HG02610 (cell line): ENCODE data around the gene OR56A1.
"Not testable (repeated sequence)": the region's sequence is repeated elsewhere in the genome, so short reads cannot be mapped to it uniquely, and the experiment has no call there.

Experiments
- ATAC-seq: cut with Tn5 transposase; IDR thresholded peaks from one replicate; pipeline ENCODE4 v1.9.1; 2021; ENCODE audit warnings: mild to moderate bottlenecking, moderate library complexity; ENCODE audit not compliant: unreplicated experiment

OR56A1 gene

GRCh38 chr11:6030708-6031405, at the start of gene OR56A1:
OR56A1 (minus strand) TSS chr11:6030758; CDS start chr11:6027692, 3,066 bp downstream.
- no peak for ATAC-seq

DNA sequence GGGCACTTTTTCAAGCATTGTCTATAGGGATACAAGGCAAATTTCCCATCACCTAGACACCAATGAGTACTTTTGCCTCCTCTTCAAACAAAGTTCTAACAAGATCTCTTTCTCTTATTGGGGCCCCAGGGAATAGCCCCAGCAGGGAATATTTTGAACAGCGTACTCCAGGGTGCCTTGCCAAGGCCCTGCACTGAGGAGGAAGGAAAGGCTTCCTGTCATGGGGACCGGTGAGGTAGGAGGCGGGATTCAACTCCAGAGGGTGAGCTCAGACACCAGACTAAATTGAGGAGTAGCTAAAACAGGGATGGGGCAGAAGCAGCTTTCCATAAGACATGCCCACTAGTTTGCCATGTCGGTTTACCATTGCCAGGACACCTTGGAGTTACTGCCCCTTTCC, 48.9 kb upstream of the OR56A1 start:
- no peak for ATAC-seq

GRCh38 chr11:6077723-6078122, 47.2 kb upstream of the OR56A1 start:
- ATAC-seq: no peak

GRCh38 chr11:6076443-6076842, 45.9 kb upstream of the OR56A1 start:
- ATAC-seq: not testable (repeated sequence)

- no peak for ATAC-seq
These were observed 36.9 kb upstream of the OR56A1 start for GRCh38 chr11:6067502-6067901.

GRCh38 chr11:6062691-6063358, 32.3 kb upstream of the OR56A1 start:
- peak; percentile 73 for ATAC-seq

- ATAC-seq: no peak
These were observed 30.9 kb upstream of the OR56A1 start for GRCh38 chr11:6061475-6061874.

GRCh38 chr11:6057452-6057851, 26.9 kb upstream of the OR56A1 start:
- ATAC-seq: no peak

DNA sequence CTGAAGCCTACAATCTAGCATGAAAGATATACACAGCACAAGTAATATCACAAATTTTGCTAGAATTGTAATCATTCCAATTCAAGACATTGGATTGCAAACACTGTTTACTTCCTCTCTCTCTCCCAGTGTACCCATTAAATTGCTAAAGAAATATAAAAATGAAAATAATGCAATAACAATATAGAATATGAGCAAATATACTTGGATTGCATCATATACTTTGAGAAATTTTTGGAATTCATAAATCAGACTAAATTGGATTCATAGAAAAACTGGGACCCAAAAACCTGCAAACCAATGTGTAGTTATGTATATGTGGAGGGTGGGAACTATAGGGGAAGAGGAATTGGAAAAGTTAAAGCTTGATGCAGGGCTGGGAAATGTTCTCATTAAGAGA, 25.0 kb upstream of the OR56A1 start:
- ATAC-seq: no peak

- no peak for ATAC-seq
These were observed 21.8 kb upstream of the OR56A1 start for GRCh38 chr11:6052374-6052773.

DNA sequence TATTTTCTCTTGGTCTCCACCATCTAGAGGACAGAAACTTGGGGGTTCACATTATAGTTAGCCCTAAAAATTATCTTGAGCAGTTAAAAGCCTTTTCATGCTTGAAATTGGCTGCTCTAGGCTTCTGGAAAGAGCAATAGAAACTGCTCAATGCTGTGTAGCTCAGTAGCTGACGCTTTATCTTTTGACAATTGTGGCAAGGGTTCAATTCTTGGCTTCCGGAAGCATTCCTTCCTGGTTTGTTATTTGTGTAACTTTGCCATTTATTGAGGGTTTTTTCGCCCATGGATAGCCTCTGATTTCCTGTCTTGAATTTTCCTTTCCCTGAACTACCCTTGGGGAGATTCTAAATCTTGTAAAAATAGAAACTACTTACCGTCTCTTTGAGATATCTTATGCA, 10.3 kb upstream of the OR56A1 start:
- no peak for ATAC-seq

- ATAC-seq: no peak
These were observed 3.1 kb downstream of the OR56A1 start for GRCh38 chr11:6027501-6027900.

GRCh38 chr11:6025056-6025455, 5.5 kb downstream of the OR56A1 start:
- ATAC-seq: no peak

GRCh38 chr11:6022956-6023355, 7.6 kb downstream of the OR56A1 start:
- ATAC-seq: no peak

DNA sequence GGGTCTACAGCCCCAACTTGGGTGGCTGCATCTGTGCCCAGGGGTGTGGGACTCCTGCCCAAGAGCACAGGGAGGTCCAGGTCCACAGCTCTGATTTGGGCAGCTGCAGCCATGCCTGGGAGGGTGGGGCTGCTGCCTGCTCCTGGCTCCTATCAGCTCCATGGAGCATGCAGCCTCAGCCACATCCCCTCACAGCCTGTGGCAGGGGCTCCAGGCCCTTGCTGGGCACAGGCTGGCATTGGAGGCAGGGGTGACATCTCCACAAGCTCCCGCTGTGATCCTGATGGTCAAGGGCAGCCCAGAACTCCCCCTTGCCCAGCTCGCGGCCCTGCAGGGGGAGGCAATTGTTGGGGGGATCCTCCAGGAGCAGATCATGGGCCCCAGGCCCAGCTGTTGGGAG, 17.5 kb downstream of the OR56A1 start:
- no peak for ATAC-seq

DNA sequence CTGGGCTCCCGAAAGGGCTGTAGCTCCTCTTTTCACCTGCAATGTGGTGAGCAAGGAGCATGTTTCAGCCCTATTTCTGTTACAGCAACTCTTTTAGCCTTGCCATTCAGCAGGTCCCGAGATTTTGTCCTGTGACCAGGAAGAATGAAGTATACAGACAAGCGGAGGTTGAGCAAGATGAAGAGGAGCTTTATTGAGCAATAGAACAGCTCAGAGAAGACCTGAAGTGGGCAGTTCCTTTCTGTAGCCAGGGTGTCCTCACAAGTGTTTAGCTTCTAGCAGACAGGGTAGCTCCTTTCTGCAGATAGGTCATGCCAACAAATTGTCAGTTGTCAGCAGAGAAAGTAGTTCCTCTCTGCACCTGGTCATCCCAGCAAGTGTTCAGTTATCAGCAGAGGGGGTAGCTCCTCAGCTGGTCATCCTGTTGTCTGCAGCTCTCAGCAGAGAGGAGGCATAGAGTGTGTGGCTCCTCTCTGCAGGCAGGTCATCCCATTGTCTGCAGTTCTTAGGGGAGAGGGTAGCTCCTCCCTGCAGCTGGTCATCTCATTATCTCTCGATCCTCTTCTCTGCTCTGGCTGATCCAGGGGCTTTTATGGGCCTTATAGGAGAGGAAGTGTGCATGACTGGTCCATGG, 18.4 kb downstream of the OR56A1 start:
- no peak for ATAC-seq

GRCh38 chr11:6006846-6007245, 23.7 kb downstream of the OR56A1 start, which contains the start of gene OR56A4:
OR56A4 (minus strand) TSS chr11:6006946; CDS start chr11:6002992, 3,954 bp downstream.
- no peak for ATAC-seq

GRCh38 chr11:6006395-6006794, 24.2 kb downstream of the OR56A1 start:
- no peak for ATAC-seq

- ATAC-seq: no peak
These were observed 28.3 kb downstream of the OR56A1 start for GRCh38 chr11:6002202-6002699.

GRCh38 chr11:5994791-5995190, 35.8 kb downstream of the OR56A1 start:
- no peak for ATAC-seq

- no peak for ATAC-seq
These were observed 37.8 kb downstream of the OR56A1 start for GRCh38 chr11:5992604-5993251.
